H1 (cell line): Measurements from ENCODE around the gene OCEL1. TPM values are rescaled to one million over a fixed set of nuclear protein-coding genes. Genes with fewer than 3 reads are reported as not detected.

Experiments
- CTCF ChIA-PET: fragments of 300-600 bp; sonication (Branson Sonifier 250); formaldehyde crosslinking; loops from one replicate; lab custom pipeline; 2021; ENCODE audit not compliant: partially characterized antibody; lab: Charles Lee
- POLR2A ChIA-PET: fragments of 300-600 bp; sonication (Branson Sonifier 250); formaldehyde crosslinking; loops from one replicate; lab custom pipeline; 2021; ENCODE audit warnings: inconsistent platforms; ENCODE audit not compliant: partially characterized antibody; lab: Charles Lee
- DNase-seq, 2 experiments: peaks; one replicate each; pipeline versions ENCODE4 v3.0.0 to v3.0.0-alpha.2; 2010 to 2022; ENCODE audit warnings: low spot score in 2 of 2, low read depth in 1 of 2, mixed read lengths in 1 of 2
- FAIRE-seq: peaks from 2 replicates; lab custom pipeline; 2011; peaks lifted over from hg19 to GRCh38; lab: Jason Lieb, UNC
- H2AFZ ChIP-seq: 2 replicates; pipeline ENCODE4 v1.8.1; 2012; ENCODE audit warnings: low read length, inconsistent platforms
- H2AK5ac ChIP-seq: 2 replicates; pipeline ENCODE4 v1.6.1; 2013; ENCODE audit warnings: low read depth, low read length
- H2BK120ac ChIP-seq: replicated peaks from 2 replicates; pipeline ENCODE3; 2013; ENCODE audit warnings: low read depth, low read length, inconsistent platforms
- H2BK12ac ChIP-seq: 2 replicates; pipeline ENCODE4 v1.6.1; 2013; ENCODE audit warnings: low read depth, low read length
- H2BK15ac ChIP-seq: 2 replicates; pipeline ENCODE4 v1.6.1; 2013; ENCODE audit warnings: low read length
- H2BK20ac ChIP-seq: 2 replicates; pipeline ENCODE4 v1.6.1; 2013; ENCODE audit warnings: low read length
- H2BK5ac ChIP-seq: 2 replicates; pipeline ENCODE4 v1.6.1; 2013; ENCODE audit warnings: low read depth, low read length
- H3K14ac ChIP-seq: 2 replicates; pipeline ENCODE4 v1.6.1; 2013; ENCODE audit warnings: inconsistent platforms; ENCODE audit not compliant: insufficient read length
- H3K18ac ChIP-seq: 2 replicates; pipeline ENCODE4 v1.6.1; 2013; ENCODE audit warnings: low read length; ENCODE audit errors: extremely low read depth
- H3K23ac ChIP-seq: 2 replicates; pipeline ENCODE4 v1.6.1; 2013; ENCODE audit warnings: inconsistent platforms; ENCODE audit not compliant: insufficient read length
- H3K23me2 ChIP-seq: 2 replicates; pipeline ENCODE4 v1.6.1; 2013; ENCODE audit warnings: low read depth, low read length
- H3K27ac ChIP-seq: 2 replicates; pipeline ENCODE4 v1.6.1; 2011; ENCODE audit warnings: low read depth, low read length, inconsistent platforms
- H3K27me3 ChIP-seq, 4 experiments: replicated peaks in 1 of 4; 1 replicate in 1 of 4; 2 replicates in 3 of 4; pipeline versions ENCODE4 v1.6.1 to v1.8.1; 2011 to 2013; ENCODE audit warnings: low read length in 3 of 4, mild to moderate bottlenecking in 3 of 4, inconsistent platforms in 2 of 4, mixed read lengths in 2 of 4, moderate library complexity in 1 of 4; ENCODE audit not compliant: control insufficient read depth in 3 of 4, insufficient read depth in 3 of 4; ENCODE audit errors: extremely low read depth in 1 of 4
- H3K36me3 ChIP-seq, 4 experiments: 2 replicates each; pipeline versions ENCODE4 v1.6.1 to v1.8.1; 2011 to 2013; ENCODE audit warnings: mild to moderate bottlenecking in 4 of 4, low read length in 3 of 4, moderate library complexity in 2 of 4, control low read depth in 1 of 4, inconsistent platforms in 1 of 4; ENCODE audit not compliant: insufficient read depth in 4 of 4, control insufficient read depth in 2 of 4
- H3K4ac ChIP-seq: replicated peaks from 2 replicates; pipeline ENCODE3; 2013; ENCODE audit warnings: low read length, low read depth, mixed read lengths, inconsistent platforms; ENCODE audit not compliant: insufficient read length
- H3K4me1 ChIP-seq, 4 experiments: replicated peaks in 1 of 4; 1 replicate in 1 of 4; 2 replicates in 3 of 4; pipeline versions ENCODE4 v1.6.1 to v1.8.1; 2011 to 2013; ENCODE audit warnings: low read length in 3 of 4, inconsistent platforms in 2 of 4, mixed read lengths in 1 of 4; ENCODE audit not compliant: insufficient read depth in 4 of 4, control insufficient read depth in 3 of 4
- H3K4me2 ChIP-seq, 2 experiments: 2 replicates each; pipeline versions ENCODE4 v1.6.1 to v1.8.1; 2011 to 2013; ENCODE audit warnings: low read depth in 2 of 2, low read length in 2 of 2, control low read depth in 1 of 2, inconsistent platforms in 1 of 2, mild to moderate bottlenecking in 1 of 2; ENCODE audit not compliant: insufficient read depth in 1 of 2
- H3K4me3 ChIP-seq, 4 experiments: fragments of 200-600, 300-600 bp in 1 of 4; sonication (generic), shearing (Covaris generic), sonication (Bioruptor Twin) in 1 of 4; 2 replicates each; pipeline versions ENCODE4 v1.5.1 to v1.8.1; 2011 to 2016; ENCODE audit warnings: low read length in 4 of 4, low read depth in 3 of 4, control low read depth in 2 of 4, inconsistent platforms in 2 of 4, mild to moderate bottlenecking in 2 of 4, mixed read lengths in 1 of 4, moderate library complexity in 1 of 4; ENCODE audit not compliant: insufficient read depth in 2 of 4; ENCODE audit errors: extremely low read depth in 1 of 4
- H3K56ac ChIP-seq: replicated peaks from 2 replicates; pipeline ENCODE3; 2013; ENCODE audit warnings: low read depth, mild to moderate bottlenecking, mixed read lengths, low read length, inconsistent platforms; ENCODE audit not compliant: insufficient read length
- H3K79me1 ChIP-seq: 2 replicates; pipeline ENCODE4 v1.6.1; 2013; ENCODE audit warnings: low read depth, low read length, control low read depth
- H3K79me2 ChIP-seq, 2 experiments: 2 replicates each; pipeline versions ENCODE4 v1.6.1 to v1.8.1; 2012 to 2013; ENCODE audit warnings: low read length in 2 of 2, mild to moderate bottlenecking in 2 of 2, inconsistent platforms in 1 of 2; ENCODE audit not compliant: insufficient read depth in 2 of 2, control insufficient read depth in 1 of 2
- H3K9ac ChIP-seq, 4 experiments: replicated peaks in 1 of 4; 1 replicate in 1 of 4; 2 replicates in 3 of 4; pipeline versions ENCODE4 v1.6.1 to v1.8.1; 2011 to 2013; ENCODE audit warnings: low read depth in 3 of 4, low read length in 3 of 4, control low read depth in 2 of 4, mild to moderate bottlenecking in 2 of 4, moderate library complexity in 2 of 4, inconsistent platforms in 1 of 4; ENCODE audit errors: extremely low read depth in 1 of 4
- H3K9me3 ChIP-seq, 2 experiments: 2 replicates each; pipeline versions ENCODE4 v1.6.1 to v1.8.1; 2012 to 2013; ENCODE audit warnings: mild to moderate bottlenecking in 2 of 2, moderate library complexity in 2 of 2, control low read depth in 1 of 2, inconsistent platforms in 1 of 2, low read depth in 1 of 2, low read length in 1 of 2, mixed read lengths in 1 of 2; ENCODE audit not compliant: insufficient read depth in 2 of 2
- H4K20me1 ChIP-seq, 2 experiments: replicated peaks in 1 of 2; 2 replicates each; pipeline versions ENCODE3 to v1.8.1; 2011 to 2013; ENCODE audit warnings: inconsistent platforms in 2 of 2, low read length in 2 of 2, mild to moderate bottlenecking in 1 of 2; ENCODE audit not compliant: insufficient read depth in 2 of 2, control insufficient read depth in 1 of 2
- H4K5ac ChIP-seq: 2 replicates; pipeline ENCODE4 v1.6.1; 2013; ENCODE audit warnings: low read length, low read depth, mixed read lengths, inconsistent platforms; ENCODE audit not compliant: insufficient read length
- H4K8ac ChIP-seq: 2 replicates; pipeline ENCODE4 v1.8.0; 2013; ENCODE audit warnings: mild to moderate bottlenecking, moderate library complexity, low read length, inconsistent platforms; ENCODE audit not compliant: insufficient read depth; ENCODE audit errors: extremely low read depth
- H4K91ac ChIP-seq: replicated peaks from 2 replicates; pipeline ENCODE3; 2013; ENCODE audit warnings: low read length, mixed read lengths, inconsistent platforms; ENCODE audit not compliant: insufficient read length
- ATF3 ChIP-seq: IDR thresholded peaks from 2 replicates; pipeline ENCODE4 v1.6.1; 2011; ENCODE audit warnings: low read depth, mild to moderate bottlenecking, low read length; ENCODE audit not compliant: insufficient read depth
- BRCA1 ChIP-seq: IDR thresholded peaks from 2 replicates; pipeline ENCODE4 v1.6.1; 2012; ENCODE audit warnings: low read depth, low read length, improper control_type of control experiment
- CEBPB ChIP-seq: IDR thresholded peaks from 2 replicates; pipeline ENCODE4 v1.6.1; 2012; ENCODE audit warnings: low read depth, low read length
- CREB1 ChIP-seq: IDR thresholded peaks from 2 replicates; pipeline ENCODE4 v1.6.1; 2012; ENCODE audit warnings: inconsistent platforms
- EZH2 ChIP-seq: fragments of 200-600 bp; sonication (generic); IDR thresholded peaks from 2 replicates; pipeline ENCODE4 v1.7.1; 2012; ENCODE audit warnings: low read depth, mild to moderate bottlenecking, moderate library complexity, low read length, inconsistent platforms; ENCODE audit not compliant: severe bottlenecking
- NRF1 ChIP-seq: IDR thresholded peaks from 2 replicates; pipeline ENCODE4 v1.6.1; 2011; ENCODE audit warnings: mild to moderate bottlenecking, low read depth, low read length, improper control_type of control experiment
- RAD21 ChIP-seq, 2 experiments: IDR thresholded peaks in 1 of 2; conservative IDR thresholded peaks in 1 of 2; 2 replicates each; pipeline ENCODE4 v1.6.1; 2011; ENCODE audit warnings: low read depth in 2 of 2, low read length in 2 of 2, improper control_type of control experiment in 1 of 2, inconsistent platforms in 1 of 2, mild to moderate bottlenecking in 1 of 2, moderate library complexity in 1 of 2
- RBBP5 ChIP-seq: IDR thresholded peaks from 2 replicates; pipeline ENCODE4 v1.7.1; 2012; ENCODE audit warnings: low read depth, mild to moderate bottlenecking, inconsistent platforms, low read length, moderate library complexity, borderline replicate concordance
- RFX5 ChIP-seq: IDR thresholded peaks from 2 replicates; pipeline ENCODE4 v1.6.1; 2011; ENCODE audit warnings: low read depth, low read length, improper control_type of control experiment, borderline replicate concordance
- RXRA ChIP-seq: IDR thresholded peaks from 2 replicates; pipeline ENCODE4 v1.6.1; 2011; ENCODE audit warnings: low read depth, mild to moderate bottlenecking, low read length, moderate library complexity; ENCODE audit not compliant: insufficient read depth
- SIX5 ChIP-seq: IDR thresholded peaks from 2 replicates; pipeline ENCODE4 v1.6.1; 2011; ENCODE audit warnings: mild to moderate bottlenecking, low read depth, low read length
- SRF ChIP-seq: IDR thresholded peaks from 2 replicates; pipeline ENCODE4 v1.6.1; 2011; ENCODE audit warnings: mild to moderate bottlenecking, low read depth, low read length, moderate library complexity
- TAF1 ChIP-seq: IDR thresholded peaks from 2 replicates; pipeline ENCODE4 v1.6.1; 2011; ENCODE audit warnings: mild to moderate bottlenecking, low read depth, low read length
- TCF12 ChIP-seq: IDR thresholded peaks from 2 replicates; pipeline ENCODE4 v1.6.1; 2011; ENCODE audit warnings: low read depth, mild to moderate bottlenecking, low read length
- WGBS, 2 experiments: shearing (Covaris generic) in 1 of 2; methylation state at CpG; one replicate each; pipeline versions ENCODE4 v1.1.6 to v1.1.7; 2013 to 2015; ENCODE audit warnings: low lambda C conversion rate in 2 of 2, mixed read lengths in 2 of 2, inconsistent platforms in 1 of 2, low coverage in 1 of 2, missing lambda C conversion rate in 1 of 2; ENCODE audit not compliant: insufficient replicate concordance in 2 of 2, insufficient coverage in 1 of 2, insufficient read length in 1 of 2; ENCODE audit errors: extremely low coverage in 1 of 2, missing lambda C conversion rate in 1 of 2; 5-methylcytosine and 5-hydroxymethylcytosine counted together
- polyA plus RNA-seq, 7 experiments: library from polyadenylated mRNA; depleted of rRNA in 3 of 7; stranded (reverse) in 5 of 7; unstranded in 2 of 7; fragments of >200 nt in 5 of 7; fragments of 200-250 nt in 2 of 7; gene quantifications; 1 replicate in 5 of 7; 2 replicates in 1 of 7; 4 replicates in 1 of 7; pipeline versions ENCODE4 v1.2.1 to v1.2.3, GENCODE V29; 2011 to 2013; ENCODE audit warnings: missing spikeins in 2 of 7, mixed read lengths in 2 of 7
- total RNA-seq: library from RNA; stranded (reverse); fragmentation: NEBNext Ultra II Directional; extraction: Animal tissue kit (Norgen Biotek cat#: 25700); gene quantifications from 2 replicates; pipeline ENCODE4 v1.2.1, GENCODE V29; 2021
- TF ChIP-seq, protein P1 (sequence below): IDR thresholded peaks from 2 replicates; pipeline ENCODE4 v1.6.1; 2012; ENCODE audit warnings: inconsistent platforms

The OCEL1 gene
- total and polyA plus RNA-seq, 2 of the 8 experiments (the other 6 are each of a cell fraction or from before 2014, with no cell fraction given) = 13.3 to 32.6 TPM

DNA sequence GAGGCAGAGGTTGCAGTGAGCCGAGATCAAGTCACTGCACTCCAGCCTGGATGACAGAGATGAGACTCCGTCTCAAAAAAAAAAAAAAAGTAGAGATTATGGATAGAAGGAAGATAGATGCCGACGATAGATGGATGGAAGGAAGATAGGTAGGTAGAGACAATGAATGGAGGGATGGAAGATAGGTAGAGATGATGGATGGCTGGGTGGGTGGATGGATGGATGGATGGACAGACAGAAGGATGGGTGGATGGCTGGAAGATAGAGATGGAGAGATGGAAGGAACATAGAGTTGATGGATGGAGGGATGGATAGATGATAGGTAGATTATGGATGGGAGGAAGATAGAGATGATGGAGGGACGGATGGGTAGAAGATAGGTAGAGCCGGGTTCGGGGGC lies 29.4 kb upstream of the OCEL1 start:
- whole genome bisulfite sequencing, 2 experiments = 99 to 100% methylated on average over 3 to 6 of the region's 7 CpGs
- peaks cover 3 to 5% of the 10 kb centered on the region in 2 experiments for H4K20me1 ChIP-seq
- no peak for FAIRE-seq
- CTCF ChIA-PET = no interaction called here
- H3K27me3 ChIP-seq = no peaks in the 10 kb centered on the region
- no peak overlapping the region for H2AK5ac ChIP-seq
- H3K79me2 ChIP-seq = no peaks in the 10 kb centered on the region
- POLR2A ChIA-PET = no interaction called here
- H4K5ac ChIP-seq = no peak overlapping the region
- peaks cover 9 to 38% (median 21%) of the 10 kb centered on the region in 4 experiments for H3K36me3 ChIP-seq
- H4K91ac ChIP-seq = no peak overlapping the region
- H2AFZ ChIP-seq = no peak overlapping the region
- no peak overlapping the region for H3K56ac ChIP-seq
- H2BK15ac ChIP-seq = no peak overlapping the region
- no peak overlapping the region for H3K27ac ChIP-seq
- no peak overlapping the region for H3K18ac ChIP-seq
- no peak overlapping the region for H2BK5ac ChIP-seq
- H3K23me2 ChIP-seq = peaks cover 2% of the 10 kb centered on the region; the same call in 1 of the 2 replicates
- DNase-seq = no peak
- H3K4me3 ChIP-seq = no peak overlapping the region
- no peak overlapping the region for H4K8ac ChIP-seq
- no peak overlapping the region for H2BK20ac ChIP-seq
- no peaks in the 10 kb centered on the region for H3K79me1 ChIP-seq
- no peak overlapping the region for H2BK120ac ChIP-seq
- H3K4ac ChIP-seq = no peak overlapping the region
- H2BK12ac ChIP-seq = no peak overlapping the region
- no peaks in the 10 kb centered on the region for H3K9me3 ChIP-seq
- H3K4me1 ChIP-seq = no peaks in the 10 kb centered on the region
- no peak overlapping the region for H3K23ac ChIP-seq
- no peak overlapping the region for H3K9ac ChIP-seq
- no peak overlapping the region for H3K14ac ChIP-seq
- no peak overlapping the region for H3K4me2 ChIP-seq
- TF ChIP-seq TCF12 (no peak), TAF1 (no peak), SRF (no peak), CREB1 (no peak), ATF3 (no peak), RBBP5 (no peak), EZH2 (no peak), RAD21 (IDR thresholded peaks at IDR 0.05 in 1 of 2, conservative IDR thresholded peaks at IDR 0.05 in 1 of 2; ENCODE audit: low read depth in 2 of 2, low read length in 2 of 2) (no peak), RFX5 (no peak), RXRA (no peak), NRF1 (no peak), BRCA1 (no peak), SIX5 (no peak), CEBPB (no peak)
- TF ChIP-seq, protein P1, sequence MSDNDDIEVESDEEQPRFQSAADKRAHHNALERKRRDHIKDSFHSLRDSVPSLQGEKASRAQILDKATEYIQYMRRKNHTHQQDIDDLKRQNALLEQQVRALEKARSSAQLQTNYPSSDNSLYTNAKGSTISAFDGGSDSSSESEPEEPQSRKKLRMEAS = no peak
